ENCODE data around the gene UPK3B. TPM values are rescaled to one million over a fixed set of nuclear protein-coding genes. Genes with fewer than 3 reads are reported as not detected.
"Not testable (repeated sequence)": the region's sequence is repeated elsewhere in the genome, so short reads cannot be mapped to it uniquely, and the experiment has no call there.

The UPK3B gene
- total RNA-seq: 1 to 10 TPM in 1 of 2 experiments, under 1 TPM in 1; 0.83 to 1.7 TPM

GRCh38 chr7:76509931-76510877 is at the start of gene UPK3B:
UPK3B (plus strand) TSS chr7:76510552; CDS start chr7:76510653, 101 bp downstream.
- no peak for DNase-seq
- Mint-ChIP-seq H3K4me3 (no peak within 1 kb of the TSS), H3K27ac (no peak within 1 kb of the TSS), H3K9me3 (no peaks in the 10 kb centered on the region), H3K36me3 (ENCODE audit: low read depth) (no peaks in the 10 kb centered on the region), H3K4me1 (peaks cover 2% of the 10 kb centered on the region), H3K27me3 (no peaks in the 10 kb centered on the region)
- POLR2A ChIA-PET: no interaction called here
- CTCF ChIA-PET: no interaction called here

DNA sequence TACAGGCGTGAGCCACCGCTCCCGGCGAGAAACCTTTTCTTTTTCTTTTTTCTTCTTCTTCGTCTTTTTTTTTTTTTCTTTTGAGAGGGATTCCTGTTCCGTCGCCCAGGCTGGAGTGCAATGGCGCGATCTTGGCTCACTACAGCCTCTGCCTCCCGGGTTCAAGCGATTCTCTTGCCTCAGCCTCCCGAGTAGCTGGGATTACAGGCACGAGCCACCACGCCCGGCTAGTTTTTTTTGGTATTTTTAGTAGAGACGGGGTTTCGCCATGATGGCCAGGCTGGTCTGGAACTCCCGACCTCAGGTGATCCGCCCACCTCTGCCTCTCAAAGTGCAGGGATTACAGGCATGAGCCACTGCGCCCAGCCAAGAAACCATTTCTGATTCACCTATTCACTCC is 49.6 kb upstream of the UPK3B start:
- H3K4me1 Mint-ChIP-seq, H3K4me3 Mint-ChIP-seq, CTCF ChIA-PET: not testable (repeated sequence)

GRCh38 chr7:76461464-76462101 is 48.8 kb upstream of the UPK3B start, which contains the start of gene DTX2:
DTX2 (plus strand) TSS chr7:76461709; CDS start chr7:76480510, 18,801 bp downstream.
- POLR2A ChIA-PET; H3K27ac Mint-ChIP-seq; H3K36me3 Mint-ChIP-seq (ENCODE audit: low read depth); H3K27me3 Mint-ChIP-seq; H3K4me1 Mint-ChIP-seq; H3K9me3 Mint-ChIP-seq; CTCF ChIA-PET: not testable (repeated sequence)
- H3K4me3 Mint-ChIP-seq: peak within 1 kb of the TSS; percentile 67
- DNase-seq: peak; percentile 62

More for the DNA sequence above, 49.6 kb upstream of the UPK3B start:
- H3K27me3 Mint-ChIP-seq; H3K9me3 Mint-ChIP-seq; DNase-seq; POLR2A ChIA-PET; H3K36me3 Mint-ChIP-seq (ENCODE audit: low read depth); H3K27ac Mint-ChIP-seq: not testable (repeated sequence)

- H3K9me3 Mint-ChIP-seq; POLR2A ChIA-PET; H3K4me3 Mint-ChIP-seq; H3K27ac Mint-ChIP-seq; H3K36me3 Mint-ChIP-seq (ENCODE audit: low read depth); H3K27me3 Mint-ChIP-seq; H3K4me1 Mint-ChIP-seq; DNase-seq; CTCF ChIA-PET: not testable (repeated sequence)
Measured at GRCh38 chr7:76462271-76462882, 48.0 kb upstream of the UPK3B start.

- H3K27me3 Mint-ChIP-seq; CTCF ChIA-PET; H3K9me3 Mint-ChIP-seq; H3K4me1 Mint-ChIP-seq; DNase-seq; H3K27ac Mint-ChIP-seq; POLR2A ChIA-PET; H3K36me3 Mint-ChIP-seq (ENCODE audit: low read depth); H3K4me3 Mint-ChIP-seq: not testable (repeated sequence)
Measured at GRCh38 chr7:76464959-76465358, 45.4 kb upstream of the UPK3B start.

DNA sequence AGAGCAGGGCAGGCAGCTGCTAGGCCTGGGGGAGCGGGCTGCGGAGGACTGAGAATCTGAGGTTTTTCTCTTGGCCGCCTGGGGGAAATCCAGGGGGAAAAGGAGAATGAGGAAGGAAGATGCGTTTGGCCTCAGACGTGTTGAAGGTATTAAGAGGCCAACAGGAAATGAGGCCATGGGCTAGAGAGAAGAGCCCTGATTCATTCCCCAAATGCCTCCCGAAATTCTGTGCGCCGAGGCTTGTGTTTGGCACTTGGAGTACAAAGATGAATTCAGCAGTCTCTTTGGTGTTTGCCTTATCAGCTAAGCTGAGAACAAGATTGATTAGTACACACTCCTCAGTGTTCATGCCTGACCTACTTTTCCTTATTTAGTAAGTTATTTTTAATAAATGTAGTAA is 44.4 kb upstream of the UPK3B start:
- H3K9me3 Mint-ChIP-seq; H3K4me3 Mint-ChIP-seq; H3K27ac Mint-ChIP-seq; CTCF ChIA-PET; H3K36me3 Mint-ChIP-seq (ENCODE audit: low read depth); POLR2A ChIA-PET; DNase-seq; H3K4me1 Mint-ChIP-seq; H3K27me3 Mint-ChIP-seq: not testable (repeated sequence)

- H3K4me1 Mint-ChIP-seq; H3K27me3 Mint-ChIP-seq; H3K36me3 Mint-ChIP-seq (ENCODE audit: low read depth); H3K27ac Mint-ChIP-seq; POLR2A ChIA-PET; DNase-seq; CTCF ChIA-PET; H3K4me3 Mint-ChIP-seq; H3K9me3 Mint-ChIP-seq: not testable (repeated sequence)
Measured at GRCh38 chr7:76467743-76468404, 42.5 kb upstream of the UPK3B start.

DNA sequence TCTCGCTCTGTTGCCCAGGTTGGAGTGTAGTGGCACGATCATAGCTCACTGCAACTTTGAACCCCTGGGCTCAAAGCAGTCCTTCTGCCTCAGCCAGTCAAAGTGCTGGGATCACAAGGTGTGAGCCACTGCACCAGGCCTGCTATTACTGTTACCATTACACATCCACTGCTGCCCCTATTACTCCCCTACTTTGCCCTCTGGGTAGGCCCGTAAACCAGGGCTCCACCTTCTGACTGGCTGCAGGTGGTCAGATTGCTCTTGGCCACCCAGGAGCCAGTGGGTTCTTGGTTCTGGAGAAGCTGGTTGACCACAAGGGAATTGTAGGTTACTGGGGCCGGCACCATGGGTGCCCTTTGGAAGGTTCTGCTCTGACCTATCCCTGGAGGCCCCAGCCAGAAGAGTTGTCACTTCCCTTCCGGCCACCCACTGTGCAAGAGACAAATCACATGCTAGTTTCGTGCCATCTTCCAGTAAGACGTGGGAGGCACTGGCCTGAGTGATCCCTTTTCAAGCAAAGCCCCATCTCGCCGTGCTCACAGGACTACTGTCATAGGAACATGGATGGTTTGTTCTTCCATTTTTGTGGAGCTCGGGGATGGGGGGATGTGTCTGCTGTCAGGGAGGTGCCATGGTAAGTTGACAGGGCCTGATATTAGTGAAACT is 38.7 kb upstream of the UPK3B start:
- DNase-seq; H3K36me3 Mint-ChIP-seq (ENCODE audit: low read depth); H3K9me3 Mint-ChIP-seq; H3K27ac Mint-ChIP-seq; CTCF ChIA-PET; H3K4me1 Mint-ChIP-seq; H3K27me3 Mint-ChIP-seq; H3K4me3 Mint-ChIP-seq; POLR2A ChIA-PET: not testable (repeated sequence)

DNA sequence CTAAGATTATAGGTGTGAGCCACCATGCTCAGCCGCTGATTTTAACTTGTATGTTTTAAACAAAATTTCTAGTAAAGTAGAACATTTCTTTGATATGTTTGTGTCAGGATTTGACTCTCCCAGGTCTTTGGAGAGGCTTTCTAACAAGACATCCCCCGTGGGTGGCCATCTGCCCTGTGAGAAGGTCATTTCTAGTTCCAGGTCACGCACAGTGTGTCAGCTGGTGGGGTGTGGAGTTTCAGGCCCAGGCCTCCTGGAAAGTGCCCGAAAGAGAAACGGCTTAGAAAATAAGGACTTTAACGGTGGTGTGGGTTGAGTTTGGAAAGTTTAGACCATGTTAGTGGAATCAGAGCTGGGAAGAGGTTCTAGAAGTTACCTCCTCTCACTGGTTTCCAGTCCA is 37.3 kb upstream of the UPK3B start:
- H3K36me3 Mint-ChIP-seq (ENCODE audit: low read depth); H3K27ac Mint-ChIP-seq; H3K27me3 Mint-ChIP-seq; H3K4me3 Mint-ChIP-seq; POLR2A ChIA-PET; CTCF ChIA-PET; H3K9me3 Mint-ChIP-seq; DNase-seq; H3K4me1 Mint-ChIP-seq: not testable (repeated sequence)

DNA sequence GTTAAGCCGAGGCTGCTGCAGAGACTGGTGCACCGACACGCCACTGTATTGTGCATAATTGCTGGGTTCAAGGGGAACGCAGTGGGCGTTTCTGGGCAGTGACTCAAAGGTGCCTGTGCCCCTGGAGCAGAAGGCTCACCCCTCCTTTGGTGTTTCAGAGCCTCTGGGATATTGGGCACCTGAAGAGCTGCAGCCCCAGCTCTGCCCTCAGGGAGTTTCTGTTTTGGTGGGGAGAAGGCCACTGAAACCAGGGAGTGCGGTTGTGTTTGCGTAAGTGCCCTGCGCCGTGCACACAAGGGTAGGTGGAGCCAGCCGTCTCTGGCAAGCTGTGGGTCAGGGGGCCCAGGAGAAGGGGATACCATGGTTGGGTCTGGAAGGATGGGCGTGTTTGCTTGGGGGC is 34.1 kb upstream of the UPK3B start:
- H3K27me3 Mint-ChIP-seq; DNase-seq; H3K9me3 Mint-ChIP-seq; POLR2A ChIA-PET; CTCF ChIA-PET; H3K36me3 Mint-ChIP-seq (ENCODE audit: low read depth); H3K27ac Mint-ChIP-seq; H3K4me1 Mint-ChIP-seq; H3K4me3 Mint-ChIP-seq: not testable (repeated sequence)

DNA sequence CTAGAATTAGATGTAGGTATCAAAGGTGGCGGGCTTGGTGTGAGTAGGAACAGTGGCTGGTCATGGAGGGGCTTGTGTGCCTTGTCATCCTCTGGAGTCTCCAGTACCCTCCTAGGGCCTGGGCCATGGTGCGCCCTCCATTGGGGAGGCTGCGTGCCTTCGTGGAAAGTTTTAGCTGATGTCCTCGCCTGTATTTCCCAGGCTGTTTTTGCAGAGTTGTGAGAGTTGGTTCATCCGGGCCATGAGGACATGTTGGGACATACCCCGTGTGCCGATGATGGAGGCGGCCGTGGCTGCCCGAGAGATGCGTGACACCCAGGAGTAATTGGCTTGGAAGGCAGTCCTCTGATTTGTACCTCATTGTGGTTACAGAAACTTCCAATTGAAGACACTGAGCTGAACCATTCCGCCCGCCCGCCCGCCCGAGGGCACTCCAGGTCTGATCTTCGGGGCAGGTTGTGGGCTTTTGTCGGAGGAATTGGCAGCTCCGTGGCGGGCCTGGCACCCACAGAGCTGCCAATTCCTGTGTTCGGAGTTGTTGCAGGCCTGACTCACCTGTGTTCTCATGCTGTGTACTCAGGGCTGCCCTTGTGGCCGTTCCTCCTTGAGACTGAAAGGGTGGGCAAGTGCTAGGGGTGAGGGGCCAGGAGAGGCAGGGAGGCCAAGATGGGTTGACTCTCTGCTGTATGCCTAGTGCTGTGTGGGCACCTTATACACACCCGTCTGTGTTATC is 33.4 kb upstream of the UPK3B start:
- CTCF ChIA-PET; H3K36me3 Mint-ChIP-seq (ENCODE audit: low read depth); H3K9me3 Mint-ChIP-seq; POLR2A ChIA-PET; H3K4me1 Mint-ChIP-seq; H3K27ac Mint-ChIP-seq; H3K27me3 Mint-ChIP-seq; DNase-seq; H3K4me3 Mint-ChIP-seq: not testable (repeated sequence)

- H3K4me1 Mint-ChIP-seq, CTCF ChIA-PET, H3K9me3 Mint-ChIP-seq, H3K4me3 Mint-ChIP-seq, POLR2A ChIA-PET, DNase-seq, H3K27ac Mint-ChIP-seq, H3K27me3 Mint-ChIP-seq: not testable (repeated sequence)
- H3K36me3 Mint-ChIP-seq (ENCODE audit: low read depth): peaks cover 14% of the 10 kb centered on the region
Measured at GRCh38 chr7:76479628-76480027, 30.7 kb upstream of the UPK3B start.

Measured in activated CD4-positive, alpha-beta memory T cell treated with anti-CD3 and anti-CD28 coated beads, Interleukin-2, amount 10 ng/mL, durations not matched to agents 7 days and 5 days (primary cell).